ENCODE measurements around the gene UPK2.
A peak's percentile ranks its signal among the peaks of the same experiment; 100 is the strongest.
"Not testable (repeated sequence)": the region's sequence is repeated elsewhere in the genome, so short reads cannot be mapped to it uniquely, and the experiment has no call there.

Gene UPK2

GRCh38 chr11:118939404-118939915, 16.6 kb upstream of the UPK2 start:
- no peak for DNase-seq

GRCh38 chr11:118939953-118940598, 16.0 kb upstream of the UPK2 start:
- DNase-seq, result no peak

GRCh38 chr11:118947091-118947490, 9.0 kb upstream of the UPK2 start:
- DNase-seq, result no peak

- no peak for DNase-seq
These were observed 8.1 kb upstream of the UPK2 start for GRCh38 chr11:118948000-118948399.

GRCh38 chr11:118953265-118953664, 2.8 kb upstream of the UPK2 start:
- peak; percentile 67 to 78 for DNase-seq

- DNase-seq, result not testable (repeated sequence)
These were observed 2.1 kb upstream of the UPK2 start for GRCh38 chr11:118953976-118954375.

GRCh38 chr11:118956847-118957469, 860 bp downstream of the UPK2 start:
- no peak for DNase-seq

GRCh38 chr11:118957549-118957948, 1.5 kb downstream of the UPK2 start:
- DNase-seq, result no peak

- DNase-seq, result no peak
These were observed 1.9 kb downstream of the UPK2 start for GRCh38 chr11:118957968-118958367.

GRCh38 chr11:118958577-118958976, 2.5 kb downstream of the UPK2 start:
- no peak for DNase-seq

GRCh38 chr11:118961189-118961588, 5.1 kb downstream of the UPK2 start:
- DNase-seq, result no peak

GRCh38 chr11:118961591-118961990, 5.5 kb downstream of the UPK2 start:
- DNase-seq, result no peak

- not testable (repeated sequence) for DNase-seq
These were observed 13.4 kb downstream of the UPK2 start for GRCh38 chr11:118969508-118969907.

- no peak for DNase-seq
These were observed 15.5 kb downstream of the UPK2 start, which contains the start of gene FOXR1 for GRCh38 chr11:118971646-118972045. FOXR1 (plus strand) TSS chr11:118971761; CDS start chr11:118971932, 171 bp downstream.

GRCh38 chr11:118973985-118974384, 17.9 kb downstream of the UPK2 start:
- DNase-seq, result no peak

- no peak for DNase-seq
These were observed 19.9 kb downstream of the UPK2 start for GRCh38 chr11:118975771-118976709.

GRCh38 chr11:118979434-118979833, 23.3 kb downstream of the UPK2 start:
- DNase-seq, result no peak

- no peak for DNase-seq
These were observed 24.2 kb downstream of the UPK2 start for GRCh38 chr11:118980191-118980881.

GRCh38 chr11:118984337-118984736, 28.2 kb downstream of the UPK2 start:
- DNase-seq, result not testable (repeated sequence)

- no peak for DNase-seq
These were observed 28.7 kb downstream of the UPK2 start for GRCh38 chr11:118984825-118985224.

GRCh38 chr11:118988280-118988679, 32.2 kb downstream of the UPK2 start:
- no peak for DNase-seq

- DNase-seq, result not testable (repeated sequence)
These were observed 35.5 kb downstream of the UPK2 start for GRCh38 chr11:118991486-118992038.

All from NCI-H1930 (cell line).